ENCODE results near the gene CEP192.

Gene CEP192

GRCh38 chr18:13017247-13017875 is 26.2 kb downstream of the CEP192 start:
- TF ChIP-seq CTCF (IDR thresholded peaks at IDR 0.05; ENCODE audit: extremely low read depth, missing control alignments) = no peak
- no peak for DNase-seq (ENCODE audit: low spot score)

GRCh38 chr18:13018374-13018773 is 27.2 kb downstream of the CEP192 start:
- TF ChIP-seq CTCF (IDR thresholded peaks at IDR 0.05; ENCODE audit: extremely low read depth, missing control alignments) = no peak
- DNase-seq (ENCODE audit: low spot score) = no peak

GRCh38 chr18:13019301-13019700 is 28.1 kb downstream of the CEP192 start:
- no peak for TF ChIP-seq CTCF (IDR thresholded peaks at IDR 0.05; ENCODE audit: extremely low read depth, missing control alignments)
- DNase-seq (ENCODE audit: low spot score) = peak; percentile 24

GRCh38 chr18:13022644-13023043 is 31.5 kb downstream of the CEP192 start:
- TF ChIP-seq CTCF (IDR thresholded peaks at IDR 0.05; ENCODE audit: extremely low read depth, missing control alignments) = no peak
- no peak for DNase-seq (ENCODE audit: low spot score)

- DNase-seq (ENCODE audit: low spot score) = no peak
- TF ChIP-seq CTCF (IDR thresholded peaks at IDR 0.05; ENCODE audit: extremely low read depth, missing control alignments) = no peak
Measured at GRCh38 chr18:13025233-13025632, 34.1 kb downstream of the CEP192 start.

- no peak for TF ChIP-seq CTCF (IDR thresholded peaks at IDR 0.05; ENCODE audit: extremely low read depth, missing control alignments)
- DNase-seq (ENCODE audit: low spot score) = no peak
Measured at GRCh38 chr18:13026583-13027270, 35.6 kb downstream of the CEP192 start.

GRCh38 chr18:13028869-13029268 is 37.7 kb downstream of the CEP192 start:
- no peak for DNase-seq (ENCODE audit: low spot score)
- no peak for TF ChIP-seq CTCF (IDR thresholded peaks at IDR 0.05; ENCODE audit: extremely low read depth, missing control alignments)
